HL-60 (cell line): Measurements from ENCODE around the gene SP5.

ENCODE experiments used
- DNase-seq, 2 experiments: peaks; one replicate each; pipeline ENCODE4 v3.0.0-alpha.2; 2010 to 2020; ENCODE audit warnings: low read depth in 1 of 2, low spot score in 1 of 2
- H3K27ac ChIP-seq: fragments of 250-450 bp; sonication (Bioruptor Pico); replicated peaks from 2 replicates; pipeline ENCODE4 v1.5.1; 2020; ENCODE audit warnings: mild to moderate bottlenecking, moderate library complexity
- H3K27me3 ChIP-seq: fragments of 250-450 bp; sonication (Bioruptor Pico); 2 replicates; pipeline ENCODE4 v1.5.1; 2021; ENCODE audit warnings: mild to moderate bottlenecking, moderate library complexity; ENCODE audit not compliant: insufficient read depth, poor library complexity, severe bottlenecking
- H3K4me3 ChIP-seq: replicated peaks from 2 replicates; pipeline ENCODE4 v1.5.1; 2011; ENCODE audit warnings: mild to moderate bottlenecking, control low read depth, low read length; ENCODE audit not compliant: insufficient read depth
- CTCF ChIP-seq: IDR thresholded peaks from one replicate; pipeline ENCODE4 v1.5.1; 2011; ENCODE audit warnings: low read length, control low read depth, inconsistent platforms; ENCODE audit not compliant: insufficient read depth
- GABPA ChIP-seq: IDR thresholded peaks from 2 replicates; pipeline ENCODE4 v1.6.1; 2012; ENCODE audit warnings: low read depth
- POLR2AphosphoS5 ChIP-seq: IDR thresholded peaks from 2 replicates; pipeline ENCODE4 v1.6.1; 2012; ENCODE audit warnings: low read depth
- REST ChIP-seq: IDR thresholded peaks from 2 replicates; pipeline ENCODE4 v1.6.1; 2012; ENCODE audit warnings: low read depth; ENCODE audit not compliant: insufficient replicate concordance
- SPI1 ChIP-seq: IDR thresholded peaks from 2 replicates; pipeline ENCODE4 v1.6.1; 2012; ENCODE audit warnings: low read depth, mild to moderate bottlenecking, borderline replicate concordance

The SP5 gene

GRCh38 chr2:170701011-170701410 lies 14.1 kb upstream of the SP5 start:
- no peak for DNase-seq
- Histone ChIP-seq H3K27me3 (peaks cover 2% of the 10 kb centered on the region), H3K4me3 (no peak overlapping the region), H3K27ac (no peak overlapping the region)
- TF ChIP-seq CTCF, result no peak
- no peak for TF ChIP-seq REST
- TF ChIP-seq SPI1, result no peak
- TF ChIP-seq POLR2AphosphoS5, result no peak
- TF ChIP-seq GABPA, result no peak

- H3K27ac ChIP-seq, result no peak overlapping the region
- H3K27me3 ChIP-seq, result peaks cover 5% of the 10 kb centered on the region
- no peak for DNase-seq
- H3K4me3 ChIP-seq, result no peak overlapping the region
- 0 out of 2 replicates have a peak, but pooled peaks have one; percentile 21 for TF ChIP-seq SPI1
- TF ChIP-seq CTCF, result no peak
These were observed 11.2 kb upstream of the SP5 start for GRCh38 chr2:170703776-170704476.

GRCh38 chr2:170707821-170708795 lies 7.0 kb upstream of the SP5 start:
- peaks cover 37% of the 10 kb centered on the region for H3K27me3 ChIP-seq
- DNase-seq, result peak in 1 of 2 experiments; percentile 26

GRCh38 chr2:170710609-170710979 lies 4.5 kb upstream of the SP5 start:
- Histone ChIP-seq H3K27ac (no peak overlapping the region), H3K4me3 (no peak overlapping the region), H3K27me3 (peaks cover 59% of the 10 kb centered on the region)
- TF ChIP-seq CTCF (no peak), GABPA (no peak), REST (no peak), SPI1 (no peak), POLR2AphosphoS5 (no peak)
- DNase-seq, result no peak

More at GRCh38 chr2:170707821-170708795, 7.0 kb upstream of the SP5 start:
- no peak overlapping the region for H3K4me3 ChIP-seq
- no peak overlapping the region for H3K27ac ChIP-seq
- TF ChIP-seq SPI1 (peak; percentile 79), CTCF (no peak)
